Chondrocyte (in vitro differentiated cells): ENCODE data around the gene PLAC1. TPM values are rescaled to one million over a fixed set of nuclear protein-coding genes. Genes with fewer than 3 reads are reported as not detected.

Experiments used
- DNase-seq: peaks from one replicate; pipeline ENCODE4 v3.0.0; 2021; ENCODE audit warnings: mixed read lengths, low spot score
- H3K27ac Mint-ChIP-seq: one replicate; pipeline ENCODE4 v1.8.0; 2021; ENCODE audit warnings: mild to moderate bottlenecking, moderate library complexity, mixed read lengths; ENCODE audit not compliant: unreplicated experiment
- H3K27me3 Mint-ChIP-seq: 2 replicates; pipeline ENCODE4 v1.8.0; 2021; ENCODE audit warnings: low read depth, mixed read lengths
- H3K36me3 Mint-ChIP-seq: 2 replicates; pipeline ENCODE4 v1.8.0; 2021; ENCODE audit warnings: low read depth, mixed read lengths
- H3K4me1 Mint-ChIP-seq: 2 replicates; pipeline ENCODE4 v1.8.0; 2021; ENCODE audit warnings: low read depth, mild to moderate bottlenecking, mixed read lengths
- H3K4me3 Mint-ChIP-seq: one replicate; pipeline ENCODE4 v1.8.0; 2021; ENCODE audit warnings: mild to moderate bottlenecking, moderate library complexity, mixed read lengths; ENCODE audit not compliant: unreplicated experiment
- H3K9me3 Mint-ChIP-seq: 2 replicates; pipeline ENCODE4 v1.8.0; 2021; ENCODE audit warnings: low read depth, mixed read lengths
- CTCF ChIP-seq: fragments of 200-600 bp; sonication (generic); IDR thresholded peaks from 2 replicates; pipeline ENCODE4 v1.5.0; 2021; ENCODE audit warnings: antibody characterized with exemption, mild to moderate bottlenecking, moderate library complexity
- total RNA-seq: library from RNA; stranded (reverse); gene quantifications from 3 replicates; pipeline ENCODE4 v1.2.1, GENCODE V29; 2021

Gene PLAC1
- total RNA-seq, 1 donor from 2014 or later = not detected

GRCh38 chrX:134604701-134605311, 53.5 kb downstream of the PLAC1 start:
- Mint-ChIP-seq H3K27ac (peak overlapping the region; percentile 82), H3K36me3 (no peaks in the 10 kb centered on the region), H3K4me1 (peaks cover 30% of the 10 kb centered on the region), H3K9me3 (peaks cover 15% of the 10 kb centered on the region), H3K27me3 (no peaks in the 10 kb centered on the region), H3K4me3 (no peak overlapping the region)
- no peak for TF ChIP-seq CTCF
- no peak for DNase-seq

- H3K9me3 Mint-ChIP-seq = peaks cover 14% of the 10 kb centered on the region
- DNase-seq = no peak
- H3K27ac Mint-ChIP-seq = peak overlapping the region; percentile 82
- no peak overlapping the region for H3K4me3 Mint-ChIP-seq
- no peaks in the 10 kb centered on the region for H3K27me3 Mint-ChIP-seq
- H3K36me3 Mint-ChIP-seq = no peaks in the 10 kb centered on the region
- H3K4me1 Mint-ChIP-seq = peaks cover 37% of the 10 kb centered on the region
- TF ChIP-seq CTCF = peak; percentile 52
Measured at GRCh38 chrX:134603806-134604700, 54.2 kb downstream of the PLAC1 start.

GRCh38 chrX:134602410-134602809, 55.9 kb downstream of the PLAC1 start:
- Mint-ChIP-seq H3K27ac (no peak overlapping the region), H3K9me3 (peaks cover 12% of the 10 kb centered on the region), H3K27me3 (no peaks in the 10 kb centered on the region), H3K4me3 (no peak overlapping the region), H3K4me1 (peaks cover 38% of the 10 kb centered on the region), H3K36me3 (no peaks in the 10 kb centered on the region)
- no peak for DNase-seq
- no peak for TF ChIP-seq CTCF

GRCh38 chrX:134601240-134601765, 57.0 kb downstream of the PLAC1 start:
- Mint-ChIP-seq H3K9me3 (peaks cover 12% of the 10 kb centered on the region), H3K27me3 (peaks cover 3% of the 10 kb centered on the region), H3K4me3 (no peak overlapping the region), H3K27ac (no peak overlapping the region), H3K36me3 (no peaks in the 10 kb centered on the region), H3K4me1 (peaks cover 38% of the 10 kb centered on the region)
- TF ChIP-seq CTCF = no peak
- no peak for DNase-seq

GRCh38 chrX:134600714-134601113, 57.6 kb downstream of the PLAC1 start:
- Mint-ChIP-seq H3K36me3 (no peaks in the 10 kb centered on the region), H3K9me3 (peaks cover 12% of the 10 kb centered on the region), H3K4me1 (peaks cover 38% of the 10 kb centered on the region), H3K27me3 (peaks cover 3% of the 10 kb centered on the region), H3K4me3 (no peak overlapping the region), H3K27ac (no peak overlapping the region)
- DNase-seq = no peak
- TF ChIP-seq CTCF = no peak
